22Rv1 (cell line): ENCODE results near the gene MINDY3.

Experiments used
- H3K27ac ChIP-seq: fragments of 450-650 bp; 2 replicates; pipeline ENCODE4 v1.5.1; 2017
- ZFX ChIP-seq: fragments of 450-650 bp; IDR thresholded peaks from 2 replicates; pipeline ENCODE4 v1.6.1; 2017; ENCODE audit warnings: antibody characterized with exemption, borderline replicate concordance
- TF ChIP-seq, protein P1 (sequence below): fragments of 450-650 bp; IDR thresholded peaks from 2 replicates; pipeline ENCODE4 v1.5.1; 2017; ENCODE audit warnings: mild to moderate bottlenecking

Gene MINDY3

DNA sequence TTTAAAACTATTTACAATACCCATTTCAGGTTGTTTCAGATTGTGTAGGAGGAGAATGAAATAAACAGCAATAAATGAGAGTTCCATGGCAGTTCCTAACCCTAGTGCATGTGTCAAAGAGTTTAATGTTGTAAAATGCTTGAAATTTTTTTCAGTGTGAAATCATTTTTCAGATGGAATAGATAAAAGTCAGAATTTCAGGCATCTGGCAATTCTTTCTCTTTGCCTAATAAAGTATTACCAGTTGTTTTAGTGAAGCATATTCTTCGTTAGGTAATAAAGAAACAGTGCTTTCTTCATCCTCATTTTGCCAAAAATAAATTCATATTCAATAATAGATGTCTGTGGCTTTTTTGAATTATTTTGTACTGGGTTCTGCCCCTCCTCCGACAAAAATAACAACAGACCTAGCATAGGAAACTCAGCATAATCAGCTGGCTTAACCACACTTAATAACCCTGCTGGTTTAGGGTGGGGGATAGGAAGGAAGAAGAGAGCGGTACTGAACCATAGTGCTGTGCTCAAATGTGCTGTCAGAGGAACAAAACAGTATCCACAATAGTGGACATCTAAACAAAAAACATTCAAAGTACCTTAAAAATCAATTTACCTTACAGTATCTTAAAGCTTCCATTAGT is 39.1 kb downstream of the MINDY3 start:
- TF ChIP-seq, protein P1, sequence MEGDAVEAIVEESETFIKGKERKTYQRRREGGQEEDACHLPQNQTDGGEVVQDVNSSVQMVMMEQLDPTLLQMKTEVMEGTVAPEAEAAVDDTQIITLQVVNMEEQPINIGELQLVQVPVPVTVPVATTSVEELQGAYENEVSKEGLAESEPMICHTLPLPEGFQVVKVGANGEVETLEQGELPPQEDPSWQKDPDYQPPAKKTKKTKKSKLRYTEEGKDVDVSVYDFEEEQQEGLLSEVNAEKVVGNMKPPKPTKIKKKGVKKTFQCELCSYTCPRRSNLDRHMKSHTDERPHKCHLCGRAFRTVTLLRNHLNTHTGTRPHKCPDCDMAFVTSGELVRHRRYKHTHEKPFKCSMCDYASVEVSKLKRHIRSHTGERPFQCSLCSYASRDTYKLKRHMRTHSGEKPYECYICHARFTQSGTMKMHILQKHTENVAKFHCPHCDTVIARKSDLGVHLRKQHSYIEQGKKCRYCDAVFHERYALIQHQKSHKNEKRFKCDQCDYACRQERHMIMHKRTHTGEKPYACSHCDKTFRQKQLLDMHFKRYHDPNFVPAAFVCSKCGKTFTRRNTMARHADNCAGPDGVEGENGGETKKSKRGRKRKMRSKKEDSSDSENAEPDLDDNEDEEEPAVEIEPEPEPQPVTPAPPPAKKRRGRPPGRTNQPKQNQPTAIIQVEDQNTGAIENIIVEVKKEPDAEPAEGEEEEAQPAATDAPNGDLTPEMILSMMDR, result no peak
- no peak for TF ChIP-seq ZFX
- no peak overlapping the region for H3K27ac ChIP-seq

DNA sequence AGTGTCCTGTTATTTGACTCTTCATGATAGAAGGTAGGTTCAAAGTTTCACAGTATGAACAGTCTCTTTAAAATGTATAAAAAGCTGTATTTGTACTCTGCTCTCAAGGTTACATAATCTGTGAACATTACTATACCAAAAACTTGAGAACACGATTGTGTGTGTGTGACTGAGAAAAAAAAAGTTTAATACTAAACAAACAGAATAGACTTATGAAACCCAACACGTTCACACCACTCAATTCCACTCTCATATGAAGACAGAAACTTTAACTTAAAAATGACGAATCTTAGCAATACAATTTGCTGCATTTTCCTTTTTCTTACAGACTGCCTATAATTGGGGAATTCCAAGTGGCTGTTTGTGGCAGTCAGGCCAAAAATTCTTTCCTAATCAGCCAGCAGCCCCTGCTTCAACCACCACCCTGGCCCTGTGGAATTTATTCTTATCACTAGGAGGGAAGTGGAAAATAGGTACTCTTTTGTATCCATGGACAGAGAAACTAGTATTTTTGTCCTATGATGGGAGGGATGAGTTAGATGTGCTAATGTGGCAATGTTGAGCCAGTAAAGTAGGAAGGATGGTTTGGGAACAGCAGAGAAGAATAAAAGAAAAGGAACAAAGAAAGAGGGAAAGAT is 42.8 kb downstream of the MINDY3 start:
- H3K27ac ChIP-seq, result no peak overlapping the region
- TF ChIP-seq ZFX, result no peak
- TF ChIP-seq, protein P1, result no peak

DNA sequence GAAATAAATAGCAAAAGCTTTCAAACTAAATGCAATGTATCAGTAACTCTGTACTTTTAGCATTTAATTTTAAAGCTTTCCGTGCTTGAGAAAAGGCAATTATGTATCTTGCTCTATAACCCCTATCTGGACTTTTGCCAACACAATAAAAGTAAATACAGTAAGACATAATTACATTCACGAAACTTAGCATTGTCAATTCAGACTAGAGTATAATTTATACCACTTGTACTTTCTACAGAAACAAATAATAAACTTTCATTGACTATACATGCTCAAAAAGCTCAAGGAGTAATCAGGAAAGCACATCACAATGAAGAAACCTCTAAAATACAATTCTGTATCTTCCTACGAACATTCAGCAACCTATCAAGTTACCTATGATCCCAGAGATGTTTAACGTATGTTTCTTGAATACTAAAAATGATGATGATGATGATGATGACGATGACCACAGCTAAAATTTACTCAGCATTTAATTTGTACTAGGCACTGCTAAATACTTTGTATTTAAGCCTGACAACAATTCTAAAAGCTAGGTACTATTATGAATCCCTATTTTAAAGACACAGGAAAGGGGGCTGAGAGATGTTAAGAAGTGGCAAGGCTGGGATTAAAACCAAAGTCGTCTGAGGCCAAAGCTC is 44.9 kb downstream of the MINDY3 start:
- H3K27ac ChIP-seq, result no peak overlapping the region
- TF ChIP-seq, protein P1, result no peak
- no peak for TF ChIP-seq ZFX

DNA sequence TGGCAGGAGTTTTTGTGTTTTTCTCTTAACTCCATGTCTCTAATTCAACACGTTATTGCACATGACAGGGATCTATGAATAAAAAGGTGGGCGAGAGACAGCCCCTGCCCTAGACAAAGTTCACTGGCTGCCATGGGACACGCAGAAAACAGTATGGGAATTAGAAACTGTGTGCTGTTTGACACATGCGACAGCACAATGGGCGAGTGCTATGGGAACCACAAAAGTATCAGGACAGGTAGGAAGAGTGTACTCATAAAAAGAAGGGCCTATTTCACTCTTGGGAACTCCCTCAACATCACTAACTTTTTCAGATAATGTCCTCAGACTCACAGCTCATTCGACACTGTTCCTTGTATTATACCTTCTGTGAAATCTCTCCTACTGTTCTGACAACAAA is 45.7 kb downstream of the MINDY3 start:
- TF ChIP-seq ZFX, result no peak
- TF ChIP-seq, protein P1, result no peak
- H3K27ac ChIP-seq, result no peak overlapping the region

DNA sequence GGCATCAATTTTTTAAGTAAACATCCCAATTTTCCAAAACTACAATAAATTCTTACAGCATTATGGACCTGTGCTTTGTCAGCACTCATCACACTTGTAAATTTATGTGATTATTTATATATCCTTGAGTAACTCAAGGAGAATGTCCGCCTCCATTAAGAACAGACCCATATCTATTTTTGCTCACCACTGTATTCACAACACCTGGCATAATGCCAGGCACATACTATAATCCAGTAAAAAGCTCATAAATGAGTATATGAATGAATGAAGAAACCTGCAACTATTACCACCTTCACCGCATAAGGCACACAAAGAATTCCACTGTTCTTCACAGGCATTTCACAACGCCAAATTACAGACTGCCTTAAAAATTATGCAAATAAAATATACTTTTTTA is 46.9 kb downstream of the MINDY3 start:
- H3K27ac ChIP-seq, result no peak overlapping the region
- TF ChIP-seq ZFX, result no peak
- TF ChIP-seq, protein P1, result no peak

DNA sequence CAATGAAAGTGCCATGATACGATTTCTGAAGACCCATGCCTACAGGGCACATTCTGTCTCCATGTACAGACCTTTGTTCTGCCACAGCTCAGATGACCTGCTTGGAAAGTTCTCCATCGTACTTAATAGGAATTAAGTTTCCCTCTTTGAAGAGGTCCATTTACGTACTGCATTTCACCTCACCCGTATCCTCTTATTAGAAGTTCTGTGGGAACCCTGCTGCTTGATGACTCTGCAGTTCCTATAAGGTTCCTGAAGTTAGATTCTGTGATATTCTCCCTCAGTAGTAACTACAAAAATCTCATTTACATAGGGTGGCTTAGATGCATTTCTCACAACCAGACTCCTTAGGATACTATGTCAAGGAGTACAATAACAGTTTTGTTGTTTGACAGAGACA is 50.9 kb downstream of the MINDY3 start:
- H3K27ac ChIP-seq, result no peak overlapping the region
- TF ChIP-seq ZFX, result no peak
- TF ChIP-seq, protein P1, result no peak
